22Rv1 (cell line): ENCODE results near the gene TOPBP1.

ENCODE experiments used
- H3K27ac ChIP-seq: fragments of 450-650 bp; 2 replicates; pipeline ENCODE4 v1.5.1; 2017
- ZFX ChIP-seq: fragments of 450-650 bp; IDR thresholded peaks from 2 replicates; pipeline ENCODE4 v1.6.1; 2017; ENCODE audit warnings: antibody characterized with exemption, borderline replicate concordance
- TF ChIP-seq, protein P1 (sequence below): fragments of 450-650 bp; IDR thresholded peaks from 2 replicates; pipeline ENCODE4 v1.5.1; 2017; ENCODE audit warnings: mild to moderate bottlenecking

TOPBP1 gene

DNA sequence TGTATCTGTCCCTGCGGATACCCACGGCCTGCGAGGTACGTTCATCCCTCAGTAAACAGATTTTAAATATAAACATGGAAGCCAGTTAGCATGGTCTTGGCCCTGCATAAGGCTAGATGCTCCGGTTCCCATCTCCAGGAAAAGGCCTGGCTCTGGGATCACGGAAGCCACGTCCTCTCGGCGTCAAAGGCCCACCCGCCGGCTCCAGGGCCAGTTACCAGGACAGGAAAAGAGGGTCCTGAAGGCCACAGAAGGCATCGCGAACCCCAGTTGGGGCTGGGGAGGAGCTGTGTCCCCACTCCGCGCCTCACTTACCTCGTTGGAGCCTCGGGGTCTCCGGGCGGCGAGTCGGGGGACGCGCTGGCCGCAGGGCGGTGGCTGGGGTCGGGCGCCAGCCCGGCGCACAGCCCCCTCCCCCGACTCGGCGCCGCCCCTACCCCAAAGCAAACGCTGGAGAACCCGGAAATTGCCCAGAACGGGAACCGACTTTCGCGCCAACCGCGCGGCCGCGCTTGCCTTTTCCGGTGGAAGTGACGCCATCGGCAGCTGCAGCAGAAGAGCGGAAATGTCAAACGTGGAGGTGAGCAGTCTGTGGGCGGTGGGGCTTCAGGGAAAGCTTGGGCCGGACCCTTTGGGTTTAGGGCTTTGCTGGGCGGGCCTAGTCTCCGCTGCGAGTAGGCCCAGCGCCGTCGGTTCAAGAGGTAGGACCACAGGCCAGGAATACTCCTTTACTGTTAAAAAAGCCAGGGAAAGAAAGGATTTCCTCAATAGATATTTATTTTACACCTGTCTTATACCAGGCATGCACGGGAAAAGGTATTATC, at the start of gene TOPBP1:
TOPBP1 (minus strand) TSS at position 488 of the 824 bp plus-strand sequence. CDS start 814 bp downstream, outside the sequence.
- peak within 1 kb of the TSS; percentile 82 for H3K27ac ChIP-seq

DNA sequence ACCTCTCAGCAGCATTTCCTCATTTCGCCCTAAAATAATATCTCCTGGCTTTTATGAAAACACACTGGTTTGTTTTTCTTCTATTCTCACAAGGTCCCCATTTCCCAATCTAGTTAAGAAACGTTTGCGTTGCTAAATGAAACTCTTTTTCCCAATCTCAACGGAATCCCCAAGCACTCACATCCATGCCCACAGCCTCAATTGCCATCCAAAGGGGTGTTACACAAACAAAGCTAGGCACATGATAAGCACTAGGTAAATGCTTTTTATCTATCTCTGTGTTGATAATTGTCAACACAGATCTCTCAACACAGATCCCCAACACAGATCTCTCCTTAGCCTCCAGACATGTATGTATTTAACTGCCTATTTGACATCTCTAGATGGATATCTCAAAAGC, 49.3 kb upstream of the TOPBP1 start:
- TF ChIP-seq, protein P1, sequence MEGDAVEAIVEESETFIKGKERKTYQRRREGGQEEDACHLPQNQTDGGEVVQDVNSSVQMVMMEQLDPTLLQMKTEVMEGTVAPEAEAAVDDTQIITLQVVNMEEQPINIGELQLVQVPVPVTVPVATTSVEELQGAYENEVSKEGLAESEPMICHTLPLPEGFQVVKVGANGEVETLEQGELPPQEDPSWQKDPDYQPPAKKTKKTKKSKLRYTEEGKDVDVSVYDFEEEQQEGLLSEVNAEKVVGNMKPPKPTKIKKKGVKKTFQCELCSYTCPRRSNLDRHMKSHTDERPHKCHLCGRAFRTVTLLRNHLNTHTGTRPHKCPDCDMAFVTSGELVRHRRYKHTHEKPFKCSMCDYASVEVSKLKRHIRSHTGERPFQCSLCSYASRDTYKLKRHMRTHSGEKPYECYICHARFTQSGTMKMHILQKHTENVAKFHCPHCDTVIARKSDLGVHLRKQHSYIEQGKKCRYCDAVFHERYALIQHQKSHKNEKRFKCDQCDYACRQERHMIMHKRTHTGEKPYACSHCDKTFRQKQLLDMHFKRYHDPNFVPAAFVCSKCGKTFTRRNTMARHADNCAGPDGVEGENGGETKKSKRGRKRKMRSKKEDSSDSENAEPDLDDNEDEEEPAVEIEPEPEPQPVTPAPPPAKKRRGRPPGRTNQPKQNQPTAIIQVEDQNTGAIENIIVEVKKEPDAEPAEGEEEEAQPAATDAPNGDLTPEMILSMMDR: no peak
- no peak for TF ChIP-seq ZFX
- H3K27ac ChIP-seq: no peak overlapping the region

More for the DNA sequence above, at the start of gene TOPBP1:
- TF ChIP-seq ZFX: no peak
- TF ChIP-seq, protein P1: no peak

DNA sequence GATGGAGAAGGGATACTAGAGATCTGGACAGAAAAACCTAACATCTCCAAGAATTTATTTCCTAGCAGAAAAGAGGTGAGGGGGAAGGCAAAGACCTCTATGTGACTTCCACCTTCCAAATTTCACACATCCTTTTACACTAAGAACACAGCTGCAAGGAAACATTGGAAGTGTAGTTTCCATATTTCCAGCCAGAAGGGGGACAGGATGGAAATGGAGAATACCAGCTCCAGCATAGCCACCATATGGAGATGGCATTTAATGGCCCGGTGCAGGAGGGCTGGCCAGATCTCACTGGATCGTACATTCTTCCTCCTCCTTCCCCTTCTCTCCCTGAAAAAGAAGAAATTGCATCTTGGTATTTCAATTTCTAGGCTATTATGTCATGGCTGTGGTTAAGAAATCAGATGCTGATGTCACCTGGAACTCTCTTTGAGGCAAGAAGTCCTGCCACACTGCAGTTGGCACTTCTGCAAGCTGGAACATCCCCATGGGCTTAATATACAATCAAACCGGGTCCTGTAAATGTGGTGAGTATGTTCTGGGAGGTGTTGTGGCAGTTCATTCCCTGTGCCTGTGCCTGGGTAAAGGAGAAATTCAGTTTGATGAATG, 47.5 kb upstream of the TOPBP1 start:
- H3K27ac ChIP-seq: no peak overlapping the region
- TF ChIP-seq, protein P1: no peak

DNA sequence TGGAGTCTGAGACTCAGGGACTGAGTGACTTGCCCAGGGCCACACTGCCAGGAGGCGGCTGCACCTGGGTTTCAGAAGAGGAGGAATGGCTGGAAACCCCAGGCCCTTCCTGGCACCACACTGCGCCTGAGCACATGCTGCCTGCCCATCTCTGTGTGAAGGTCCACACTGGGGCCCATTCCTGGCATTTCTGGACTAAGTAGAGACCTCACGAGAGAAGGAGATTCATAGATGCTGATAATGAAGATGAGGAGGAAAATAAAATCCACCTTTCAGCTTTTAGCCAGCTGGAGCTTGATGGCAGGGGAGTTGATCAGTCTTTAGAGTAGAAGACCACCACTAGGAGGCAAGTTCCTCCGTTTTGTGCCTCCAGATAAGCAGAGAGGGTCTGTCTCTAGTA, 44.3 kb upstream of the TOPBP1 start:
- no peak overlapping the region for H3K27ac ChIP-seq
- TF ChIP-seq ZFX: no peak
- TF ChIP-seq, protein P1: no peak

DNA sequence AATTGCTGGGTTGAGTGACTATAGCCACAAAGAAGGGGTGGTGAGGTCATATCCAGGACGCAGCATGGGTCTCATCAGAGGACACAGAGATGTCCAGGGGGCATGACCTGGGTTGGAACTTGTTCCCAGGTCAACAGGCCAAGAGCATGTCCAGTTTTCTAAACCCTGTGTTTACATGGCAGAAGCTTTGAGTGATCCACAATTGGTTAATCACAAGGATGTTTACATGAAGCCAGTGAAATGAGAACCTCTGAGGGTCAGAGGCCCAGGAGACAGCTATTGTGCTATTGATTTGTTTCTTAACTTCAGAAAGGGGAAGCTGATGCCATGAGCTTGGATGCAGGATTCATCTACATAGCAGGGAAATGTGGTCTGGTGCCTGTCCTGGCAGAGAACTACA, 42.2 kb upstream of the TOPBP1 start:
- H3K27ac ChIP-seq: no peak overlapping the region

DNA sequence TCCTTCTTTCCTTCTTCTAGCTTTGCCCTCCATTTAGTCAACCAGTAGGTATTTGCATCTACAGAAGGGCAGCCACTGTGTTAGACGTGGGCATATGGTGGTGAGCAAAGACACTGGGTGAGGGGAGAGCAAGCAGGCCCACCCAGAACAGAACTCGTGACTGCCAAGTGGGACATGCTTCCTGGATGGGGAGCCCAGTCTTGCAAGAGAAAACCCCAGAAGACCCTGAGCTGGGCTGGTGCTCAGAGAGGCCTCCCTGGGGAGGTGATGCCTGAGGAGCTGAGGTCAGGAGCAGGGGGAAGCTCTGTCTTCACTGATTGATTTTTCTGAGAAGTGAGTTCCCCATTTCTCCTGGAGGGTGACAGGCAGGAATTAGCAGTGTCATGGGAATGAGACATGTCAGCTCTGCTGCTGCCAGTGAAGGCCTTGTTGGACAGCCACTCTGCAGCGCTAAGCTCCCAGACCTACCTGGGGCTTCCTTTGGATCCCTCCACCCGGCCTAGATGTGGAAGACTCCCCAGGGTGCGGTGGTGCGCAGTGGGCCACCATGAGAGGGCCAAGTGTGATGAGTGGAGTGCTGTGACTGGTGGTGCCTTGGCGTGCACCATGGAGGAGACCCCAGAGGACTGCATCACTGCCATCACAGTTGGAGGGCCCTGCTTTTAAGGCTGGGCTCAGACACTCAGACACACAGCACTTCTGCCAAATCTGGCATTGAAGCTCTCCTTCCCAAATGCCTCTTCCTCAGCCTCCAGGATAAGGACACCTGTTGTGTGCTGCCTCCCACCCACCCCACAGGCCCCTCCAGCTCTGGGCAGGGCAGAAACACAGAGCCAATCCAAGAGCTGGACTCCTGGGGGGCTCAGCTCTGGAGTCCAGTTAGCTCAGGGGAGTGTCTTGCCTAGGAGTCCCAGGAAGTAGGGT, 40.0 kb upstream of the TOPBP1 start:
- TF ChIP-seq ZFX: no peak
- TF ChIP-seq, protein P1: no peak
- no peak overlapping the region for H3K27ac ChIP-seq

More for the DNA sequence above, 42.2 kb upstream of the TOPBP1 start:
- TF ChIP-seq, protein P1: no peak
- no peak for TF ChIP-seq ZFX
